Measurements from ENCODE around the gene RECQL5. TPM values are rescaled to one million over a fixed set of nuclear protein-coding genes. Genes with fewer than 3 reads are reported as not detected.

The RECQL5 gene
- polyA plus RNA-seq, 1 of the 3 experiments (the other 2 are of a cell fraction): 25.3 TPM

- no peak overlapping the region for H3K9ac ChIP-seq
- H2AFZ ChIP-seq (ENCODE audit: low read depth): no peak overlapping the region
- no peak overlapping the region for H3K4me3 ChIP-seq (ENCODE audit: low read depth in 2 of 2, low read length in 1 of 2)
- TF ChIP-seq FOXM1 (IDR thresholded peaks at IDR 0.05; ENCODE audit: low read depth) (no peak), JUND (IDR thresholded peaks at IDR 0.05) (no peak), EZH2phosphoT487 (IDR thresholded peaks at IDR 0.05; ENCODE audit: borderline replicate concordance, low read depth) (no peak), FOSL2 (IDR thresholded peaks at IDR 0.05; ENCODE audit: borderline replicate concordance, low read depth) (no peak), CTCF (IDR thresholded peaks at IDR 0.05) (no peak), FOXJ3 (CRISPR knock-in tag; IDR thresholded peaks at IDR 0.05) (no peak), IRF3 (IDR thresholded peaks at IDR 0.05; ENCODE audit: low read depth, low read length) (no peak), RAD21 (IDR thresholded peaks at IDR 0.05; ENCODE audit: low read length) (no peak), NFIC (IDR thresholded peaks at IDR 0.05; ENCODE audit: borderline replicate concordance) (no peak), GABPA (IDR thresholded peaks at IDR 0.05; ENCODE audit: low read depth) (no peak), USF1 (IDR thresholded peaks at IDR 0.05; ENCODE audit: borderline replicate concordance, low read depth) (no peak), CHD2 (IDR thresholded peaks at IDR 0.05; ENCODE audit: low read length, partially characterized antibody) (no peak), USF2 (IDR thresholded peaks at IDR 0.05; ENCODE audit: borderline replicate concordance, low read depth, low read length) (no peak), ELF1 (IDR thresholded peaks at IDR 0.05) (no peak), ZBTB33 (IDR thresholded peaks at IDR 0.05; ENCODE audit: borderline replicate concordance, low read depth) (no peak), TCF12 (IDR thresholded peaks at IDR 0.05) (no peak)
- H3K4me2 ChIP-seq: no peak overlapping the region
- H4K20me1 ChIP-seq (ENCODE audit: insufficient read depth): no peaks in the 10 kb centered on the region
- H3K9me3 ChIP-seq: no peaks in the 10 kb centered on the region
- no peaks in the 10 kb centered on the region for H3F3A ChIP-seq (replicated peaks; ENCODE audit: insufficient read depth)
- no peaks in the 10 kb centered on the region for H3K27me3 ChIP-seq (ENCODE audit: insufficient read depth)
- ChIA-PET POLR2A (interaction anchor here (1.0 kb wide), 1 partner anchor 8 kb away, joined by 3 read pairs; no protein-coding TSS in a partner anchor), CTCF (interaction anchor here (0.6 to 31.7 kb wide), 6 partner anchors 11 to 1097 kb away, joined by 3 to 1370 read pairs (median 8); partner anchors contain the start of genes GALK1 and SMIM5)
- peaks cover 20 to 56% of the 10 kb centered on the region in 2 experiments for H3K36me3 ChIP-seq (replicated peaks in 1 of 2; ENCODE audit: control insufficient read depth in 1 of 2, insufficient read depth in 2 of 2, low read length in 1 of 2)
- 90% methylated on average over 6 of the region's 6 CpGs for whole genome bisulfite sequencing (ENCODE audit: low lambda C conversion rate)
- H3K79me2 ChIP-seq (ENCODE audit: insufficient read depth): no peaks in the 10 kb centered on the region
- no peak overlapping the region for H3K27ac ChIP-seq (ENCODE audit: low read depth in 2 of 2, low read length in 1 of 2)
- no peaks in the 10 kb centered on the region for H3K9me2 ChIP-seq
- DNase-seq: no peak
- no peaks in the 10 kb centered on the region; a peak in 1 of 4 replicates for H3K4me1 ChIP-seq (ENCODE audit: control insufficient read depth in 1 of 2, insufficient read depth in 2 of 2, low read depth in 1 of 2, low read length in 1 of 2)
Measured at GRCh38 chr17:75646638-75646992, 20.3 kb downstream of the RECQL5 start.
